Measurements from ENCODE around the gene NUP88. TPM values are rescaled to one million over a fixed set of nuclear protein-coding genes. Genes with fewer than 3 reads are reported as not detected.
A peak's percentile ranks its signal among the peaks of the same experiment; 100 is the strongest.
"Not testable (repeated sequence)": the region's sequence is repeated elsewhere in the genome, so short reads cannot be mapped to it uniquely, and the experiment has no call there.

NUP88 gene
- 72.1 and 94.2 TPM in 2 replicates for total RNA-seq (2014; rRNA removed; shearing (Covaris generic); ENCODE audit: low replicate concordance)

DNA sequence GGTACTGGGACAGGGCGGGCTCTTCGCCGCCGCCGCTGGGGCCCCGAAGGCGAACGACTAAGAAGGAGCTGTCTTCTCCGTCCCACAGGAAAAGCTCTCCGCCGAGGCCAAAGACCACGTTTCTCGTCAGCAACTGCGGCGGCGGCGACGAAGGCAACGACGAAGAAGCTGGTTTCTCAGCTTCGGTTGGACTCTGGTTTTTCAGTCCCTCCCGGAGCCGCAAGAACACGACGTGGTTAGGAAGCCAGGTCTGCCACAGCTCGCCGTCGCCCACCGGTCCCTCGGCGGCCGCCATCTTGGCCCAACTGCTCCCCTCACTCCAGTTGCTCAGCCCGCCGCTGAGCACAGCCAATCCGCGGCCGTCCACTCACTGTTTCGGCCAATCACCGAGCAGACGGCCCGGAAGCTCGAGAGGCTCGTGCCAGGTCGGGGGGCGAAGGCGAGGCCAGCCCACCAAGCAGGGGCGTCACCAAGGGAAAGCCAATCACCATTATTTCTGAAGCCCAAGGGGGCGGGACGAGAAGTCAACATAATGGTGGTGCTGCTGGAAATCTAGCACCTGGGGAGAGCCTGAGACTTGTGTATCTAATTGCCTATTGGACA lies at the start of gene NUP88:
NUP88 (minus strand) TSS at position 307 of the 603 bp plus-strand sequence; CDS start at position 295, 12 bp downstream.
- peak; percentile 97 for DNase-seq (ENCODE audit: low read depth)
- in situ Hi-C loops (cut with HindIII; ENCODE audit: low pct_unique_long_range_greater_than_20kb, low sequenced_read_pairs) = no loop called here

DNA sequence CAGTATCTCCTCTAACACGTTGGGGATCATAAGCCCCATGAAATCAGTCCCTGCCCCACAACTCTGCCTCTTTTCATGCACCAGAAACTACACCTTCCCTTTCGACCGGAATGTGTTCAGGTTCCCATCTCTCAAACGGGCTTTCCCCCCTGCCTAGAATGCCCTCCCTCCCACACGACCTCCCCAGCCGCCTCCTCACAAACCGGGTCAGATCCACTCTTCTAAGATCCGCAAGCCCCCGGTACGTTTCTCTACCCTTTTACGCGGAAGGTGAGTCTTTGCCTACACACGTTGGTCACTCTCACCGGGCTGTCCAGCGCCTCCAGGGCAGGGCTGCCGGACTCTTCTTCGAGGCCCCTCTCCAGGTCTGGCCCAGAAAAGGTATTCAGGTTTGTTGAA lies 48.6 kb upstream of the NUP88 start:
- in situ Hi-C loops (cut with HindIII; ENCODE audit: low pct_unique_long_range_greater_than_20kb, low sequenced_read_pairs) = no loop called here

DNA sequence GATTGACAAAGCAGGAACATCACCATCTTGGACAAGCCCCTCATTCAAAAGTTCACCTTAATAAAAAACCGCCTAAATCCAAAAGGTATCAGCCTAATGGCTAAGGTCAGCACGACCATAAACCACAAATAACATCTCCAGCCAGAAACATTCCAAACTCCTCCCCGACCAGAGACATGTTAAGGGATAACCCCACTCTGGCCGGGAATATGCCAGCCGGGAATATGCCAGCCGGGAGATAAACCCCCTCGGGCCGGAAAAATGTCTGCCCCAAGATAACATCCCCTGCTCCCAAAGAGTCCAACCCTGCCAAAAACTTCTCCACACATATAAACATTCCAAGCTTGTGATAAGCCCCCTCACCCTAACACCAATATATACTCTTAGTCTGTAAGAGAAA lies 48.0 kb upstream of the NUP88 start:
- no peak for DNase-seq (ENCODE audit: low read depth)

More for the DNA sequence above, 48.6 kb upstream of the NUP88 start:
- no peak for DNase-seq (ENCODE audit: low read depth)

DNA sequence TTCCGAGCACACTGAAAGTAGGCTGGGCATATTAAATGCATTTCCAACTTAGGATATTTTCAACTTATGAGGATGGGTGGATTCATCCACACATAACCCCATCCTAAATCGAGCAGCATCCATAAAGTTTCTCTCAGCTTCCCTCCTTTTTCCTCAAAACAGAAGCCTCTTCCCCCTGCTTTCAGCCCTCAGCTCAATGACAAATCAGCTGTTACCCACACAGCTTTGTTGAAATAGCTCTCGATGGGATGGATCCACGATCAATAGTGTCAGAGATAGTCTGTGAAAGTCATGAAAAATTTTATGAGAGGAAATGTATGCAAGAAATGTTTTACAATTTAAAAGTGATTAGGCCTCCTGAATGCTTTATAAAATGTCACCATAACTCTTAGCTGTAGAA lies 46.8 kb upstream of the NUP88 start:
- in situ Hi-C loops (cut with HindIII; ENCODE audit: low pct_unique_long_range_greater_than_20kb, low sequenced_read_pairs) = no loop called here

More for the DNA sequence above, 48.0 kb upstream of the NUP88 start:
- in situ Hi-C loops (cut with HindIII; ENCODE audit: low pct_unique_long_range_greater_than_20kb, low sequenced_read_pairs) = no loop called here

DNA sequence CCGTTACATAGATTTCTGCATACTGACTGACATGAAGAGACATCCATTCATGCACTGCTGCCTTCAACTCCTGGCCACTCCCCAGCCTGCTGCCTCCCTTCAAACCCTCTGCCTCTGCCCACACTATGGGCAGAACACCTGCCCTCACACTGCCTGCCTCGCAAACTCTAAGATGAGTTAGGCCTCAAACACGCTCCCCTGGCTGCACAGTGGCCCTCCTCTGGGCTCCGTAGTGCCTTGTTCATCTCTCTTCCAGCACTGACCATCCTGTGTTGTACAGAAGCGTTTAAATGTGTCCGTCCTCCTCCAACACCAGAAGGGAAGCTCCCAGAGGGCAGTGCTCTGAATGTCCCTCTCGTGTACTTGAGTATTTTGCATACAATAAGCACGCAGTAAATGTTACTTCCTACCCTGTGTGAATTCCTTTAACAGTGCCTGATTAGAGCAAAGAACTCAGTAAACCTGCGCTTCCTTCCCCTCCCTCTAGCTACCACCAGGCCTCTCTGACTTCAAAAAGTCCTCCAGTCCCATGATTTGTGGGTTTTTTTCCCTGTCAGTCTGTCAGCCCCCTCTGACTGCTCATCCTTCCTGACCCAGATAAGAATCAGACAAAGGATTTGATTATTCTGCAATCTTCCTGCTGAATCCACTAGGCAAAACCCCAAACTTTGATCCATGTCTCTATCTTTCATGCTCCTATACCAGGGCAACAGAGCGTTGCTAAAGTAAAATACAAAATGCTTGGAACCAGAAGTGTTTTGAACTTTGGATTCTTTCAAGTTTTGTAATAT lies 45.5 kb upstream of the NUP88 start:
- DNase-seq (ENCODE audit: low read depth) = no peak
- in situ Hi-C loops (cut with HindIII; ENCODE audit: low pct_unique_long_range_greater_than_20kb, low sequenced_read_pairs) = no loop called here

More for the DNA sequence above, 46.8 kb upstream of the NUP88 start:
- no peak for DNase-seq (ENCODE audit: low read depth)

DNA sequence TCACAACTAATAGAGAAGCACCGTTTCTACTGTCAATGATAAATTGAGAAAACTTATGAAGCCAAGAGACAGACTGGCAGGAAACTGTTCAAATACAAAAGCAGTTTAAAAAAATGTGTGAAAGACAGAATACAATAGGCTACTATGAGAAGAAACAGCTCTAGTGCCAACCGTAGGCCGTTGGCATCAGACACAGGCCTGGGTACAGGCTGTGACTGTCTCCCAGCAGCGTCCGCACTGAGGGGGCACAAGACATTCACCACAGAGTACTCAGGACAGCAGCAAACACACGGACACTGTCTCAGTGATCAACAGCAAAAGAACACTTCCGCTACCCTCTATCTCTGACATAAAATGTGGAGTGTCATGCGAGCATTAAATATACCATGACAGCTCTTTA lies 27.3 kb upstream of the NUP88 start:
- in situ Hi-C loops (cut with HindIII; ENCODE audit: low pct_unique_long_range_greater_than_20kb, low sequenced_read_pairs) = no loop called here
- DNase-seq (ENCODE audit: low read depth) = no peak

DNA sequence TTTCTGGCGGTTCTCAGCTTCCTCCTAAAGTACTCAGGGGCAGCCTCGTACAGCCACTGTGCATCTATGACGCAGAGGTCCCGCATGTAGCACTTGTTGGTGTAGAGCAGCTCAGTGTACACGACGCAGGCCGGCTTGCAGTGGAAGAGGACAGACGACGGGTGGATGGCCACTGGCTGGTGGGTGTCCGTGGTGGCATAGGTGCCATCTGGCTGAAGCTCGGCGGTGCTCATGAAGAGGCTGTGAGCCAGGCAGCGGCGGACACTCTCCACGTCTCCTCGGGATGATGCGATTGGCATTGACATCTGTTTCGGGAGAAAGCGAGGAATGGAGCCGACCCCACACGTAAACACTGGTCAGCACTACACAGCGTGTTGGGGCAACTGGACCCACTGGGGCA lies 24.7 kb upstream of the NUP88 start:
- no peak for DNase-seq (ENCODE audit: low read depth)
- in situ Hi-C loops (cut with HindIII; ENCODE audit: low pct_unique_long_range_greater_than_20kb, low sequenced_read_pairs) = no loop called here

DNA sequence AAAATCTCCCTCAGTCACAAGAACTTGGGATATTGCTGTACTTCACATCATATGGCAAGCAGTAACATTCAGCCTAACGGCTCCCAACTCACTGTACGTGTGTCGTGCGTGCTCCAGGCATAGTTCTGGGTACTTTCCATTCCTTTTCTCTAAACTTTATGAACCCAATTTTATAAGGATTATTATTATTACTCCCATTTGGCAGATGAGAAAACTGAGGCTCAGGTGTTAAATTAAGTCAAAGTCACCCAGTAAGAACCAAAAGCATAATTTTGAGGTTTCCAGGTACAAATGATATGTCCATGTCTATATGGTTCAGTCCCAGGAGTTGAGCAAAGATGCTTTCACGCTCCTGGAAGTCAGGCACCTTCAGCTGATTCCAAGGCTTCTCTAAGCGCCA lies 24.3 kb upstream of the NUP88 start:
- DNase-seq (ENCODE audit: low read depth) = no peak
- in situ Hi-C loops (cut with HindIII; ENCODE audit: low pct_unique_long_range_greater_than_20kb, low sequenced_read_pairs) = no loop called here

DNA sequence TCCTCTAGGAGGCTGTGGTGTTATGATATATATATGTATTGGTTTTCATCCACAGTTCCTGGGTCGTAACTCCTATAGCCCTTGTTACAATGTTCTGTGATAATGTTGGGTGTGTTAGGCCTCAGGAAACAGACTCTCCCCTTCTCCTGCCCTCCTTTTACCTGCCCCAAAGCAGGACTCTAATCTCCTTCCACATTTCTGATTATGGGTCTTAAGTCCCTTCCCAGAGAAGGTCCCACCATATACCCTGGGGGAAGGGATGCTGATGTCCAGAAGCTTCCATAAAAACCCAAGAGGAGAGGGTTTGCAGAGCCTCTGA lies 19.9 kb upstream of the NUP88 start:
- no peak for DNase-seq (ENCODE audit: low read depth)
- in situ Hi-C loops (cut with HindIII; ENCODE audit: low pct_unique_long_range_greater_than_20kb, low sequenced_read_pairs) = no loop called here

DNA sequence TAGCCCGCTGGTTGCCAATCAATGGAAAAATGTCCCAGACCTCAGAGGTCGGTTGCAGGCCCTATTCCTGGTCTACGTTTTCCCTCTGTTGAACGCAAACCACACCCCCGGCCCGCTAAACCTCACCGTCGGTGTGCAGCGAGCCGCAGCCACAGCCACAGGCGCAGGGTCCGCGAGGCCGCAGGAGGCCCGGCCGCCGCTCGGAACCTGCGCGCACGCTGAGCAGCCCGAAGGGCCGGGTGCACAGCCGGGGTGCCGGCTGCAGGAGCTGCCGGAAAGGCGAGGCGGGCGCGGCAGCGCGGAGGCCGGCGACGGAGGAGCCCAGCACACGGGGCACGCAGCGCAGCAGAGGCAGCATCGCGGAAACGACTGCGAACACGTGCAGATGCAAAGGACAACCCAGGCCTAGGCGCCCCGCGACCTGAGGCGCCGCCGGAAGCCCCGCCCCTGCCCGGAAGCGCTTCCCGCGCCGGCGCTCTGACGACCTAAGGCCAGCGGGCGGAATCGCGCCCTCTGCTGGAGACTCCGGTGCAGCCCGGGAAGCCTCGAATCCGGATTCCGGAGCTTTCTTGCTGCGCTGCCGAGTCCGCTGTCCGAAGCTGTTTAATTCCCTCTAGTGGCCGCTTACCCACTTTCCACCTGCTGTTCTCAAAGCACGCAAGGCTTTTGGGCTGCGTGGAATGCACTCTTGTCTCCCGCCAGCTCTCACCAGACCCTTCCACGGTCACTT lies 19.4 kb upstream of the NUP88 start, which contains the start of gene C1QBP:
C1QBP (minus strand) TSS at position 440 of the 730 bp plus-strand sequence; CDS start at position 358, 82 bp downstream.
- DNase-seq (ENCODE audit: low read depth) = peak; percentile 80
- in situ Hi-C loops (cut with HindIII; ENCODE audit: low pct_unique_long_range_greater_than_20kb, low sequenced_read_pairs) = no loop called here

DNA sequence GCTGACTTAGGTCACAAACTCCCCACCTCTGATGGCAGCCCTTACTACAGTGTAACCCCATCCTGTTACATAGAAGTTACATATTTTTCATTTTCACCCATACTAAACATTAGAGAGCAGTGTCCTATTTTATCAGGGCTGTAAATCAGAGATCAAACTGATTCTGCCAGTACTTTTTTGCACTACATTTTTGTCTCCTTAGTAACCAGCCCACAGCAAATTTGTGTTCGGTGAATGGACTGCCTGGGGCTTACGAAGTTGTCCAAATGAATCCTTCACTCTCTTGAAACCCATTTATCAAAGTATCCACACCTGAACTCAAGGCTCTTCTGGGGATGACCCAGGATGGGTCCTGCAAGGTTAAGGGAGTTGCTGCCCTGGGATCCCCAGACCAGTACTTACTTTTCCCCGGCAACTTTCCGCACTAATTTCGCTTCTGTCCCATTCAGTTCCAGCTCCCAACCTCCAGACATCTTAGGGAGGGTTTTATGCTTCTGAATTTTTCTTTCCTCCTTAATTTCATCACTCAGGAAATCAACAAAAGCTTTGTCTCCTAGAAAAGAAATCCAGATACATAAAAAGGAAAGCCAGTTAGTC lies 18.4 kb upstream of the NUP88 start:
- in situ Hi-C loops (cut with HindIII; ENCODE audit: low pct_unique_long_range_greater_than_20kb, low sequenced_read_pairs) = no loop called here
- DNase-seq (ENCODE audit: low read depth) = no peak

DNA sequence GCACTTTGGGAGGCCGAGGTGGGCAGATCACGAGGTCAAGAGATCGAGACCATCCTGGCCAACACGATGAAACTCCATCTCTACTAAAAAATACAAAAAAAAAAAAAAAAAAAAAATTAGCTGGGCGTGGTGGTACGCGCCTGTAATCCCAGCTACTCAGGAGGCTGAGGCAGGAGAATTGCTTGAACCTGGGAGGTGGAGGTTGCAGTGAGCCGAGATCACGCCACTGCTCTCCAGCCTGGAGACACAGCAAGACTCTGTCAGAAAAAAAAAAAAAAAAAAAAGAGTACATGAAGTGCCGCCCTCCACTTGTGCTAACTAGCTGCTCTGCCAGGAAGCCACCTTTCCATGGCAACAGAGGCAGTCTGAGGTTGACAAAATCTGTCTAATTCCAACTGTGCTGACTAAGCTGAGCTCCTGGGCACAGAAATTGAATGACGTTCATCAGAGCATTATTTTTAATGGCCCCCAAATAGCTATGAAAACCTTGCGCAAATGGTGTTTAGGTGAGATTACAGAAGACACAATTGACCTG lies 16.4 kb upstream of the NUP88 start:
- in situ Hi-C loops (cut with HindIII; ENCODE audit: low pct_unique_long_range_greater_than_20kb, low sequenced_read_pairs); DNase-seq (ENCODE audit: low read depth): not testable (repeated sequence)

DNA sequence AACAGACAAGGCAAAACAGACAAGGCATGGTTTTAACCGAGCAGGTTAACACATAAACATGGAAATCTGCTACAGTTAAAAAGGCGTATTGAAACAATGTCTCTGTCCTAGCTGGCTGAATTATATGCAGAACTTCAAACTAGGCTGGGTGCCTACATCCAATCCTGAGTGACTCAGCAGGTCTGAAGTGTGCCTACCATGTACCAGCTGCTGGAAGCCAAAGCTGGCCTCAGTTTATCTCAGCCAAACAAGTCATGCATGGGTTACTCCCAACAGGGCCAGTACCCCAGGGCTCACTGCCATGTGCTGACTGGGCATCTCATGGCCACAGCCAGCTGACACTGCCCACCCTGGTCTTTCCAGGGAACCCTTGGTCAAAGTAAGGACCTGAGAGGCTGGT lies 15.5 kb upstream of the NUP88 start:
- DNase-seq (ENCODE audit: low read depth) = no peak
- in situ Hi-C loops (cut with HindIII; ENCODE audit: low pct_unique_long_range_greater_than_20kb, low sequenced_read_pairs) = no loop called here

DNA sequence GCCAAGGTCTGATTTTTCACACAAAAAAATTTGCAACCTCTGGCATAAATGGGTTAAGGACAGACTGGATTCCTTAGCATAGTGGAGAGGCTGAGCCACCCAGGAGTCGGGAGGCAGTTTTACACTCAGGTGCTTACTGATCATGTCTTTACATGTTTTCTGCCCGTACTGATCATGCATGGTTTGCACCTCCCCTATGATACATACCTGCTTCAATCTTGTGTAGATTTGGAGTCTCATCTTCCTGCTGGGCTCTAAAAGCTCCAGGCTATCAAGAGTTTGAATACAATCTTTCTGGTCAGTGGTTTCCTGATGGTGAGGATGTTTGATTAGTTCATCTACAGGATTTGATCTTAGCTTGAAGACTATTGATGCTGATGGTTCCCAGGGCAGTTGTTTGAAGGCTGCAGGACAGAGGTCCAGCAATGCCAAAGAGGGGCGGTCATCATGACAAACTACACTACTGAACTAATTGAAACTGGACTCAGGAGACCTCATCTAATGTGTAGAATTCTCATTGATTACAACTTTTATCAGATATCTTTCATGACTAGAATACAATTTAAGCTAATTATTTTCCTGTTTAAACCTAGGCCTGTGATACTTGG lies 12.6 kb upstream of the NUP88 start:
- DNase-seq (ENCODE audit: low read depth) = no peak
- in situ Hi-C loops (cut with HindIII; ENCODE audit: low pct_unique_long_range_greater_than_20kb, low sequenced_read_pairs) = no loop called here

DNA sequence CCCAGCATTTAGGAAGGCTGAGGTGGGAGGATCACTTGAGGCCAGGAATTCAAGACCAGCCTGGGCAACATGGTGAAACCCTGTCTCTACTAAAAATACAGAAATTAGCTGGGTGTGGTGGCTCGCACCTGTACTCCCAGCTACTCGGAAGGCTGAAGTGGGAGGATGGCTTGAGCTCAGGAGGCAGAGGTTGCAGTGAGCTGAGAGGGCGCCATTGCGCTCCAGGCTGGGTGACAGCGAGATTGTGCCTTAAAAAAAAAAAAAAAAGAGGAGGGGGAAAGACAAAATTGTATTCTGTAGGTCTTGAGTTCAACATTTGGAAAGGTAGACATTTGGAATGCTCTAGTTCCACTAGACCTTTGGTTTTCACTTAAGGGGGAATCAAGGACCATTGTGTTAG lies 11.8 kb upstream of the NUP88 start:
- DNase-seq (ENCODE audit: low read depth); in situ Hi-C loops (cut with HindIII; ENCODE audit: low pct_unique_long_range_greater_than_20kb, low sequenced_read_pairs): not testable (repeated sequence)

DNA sequence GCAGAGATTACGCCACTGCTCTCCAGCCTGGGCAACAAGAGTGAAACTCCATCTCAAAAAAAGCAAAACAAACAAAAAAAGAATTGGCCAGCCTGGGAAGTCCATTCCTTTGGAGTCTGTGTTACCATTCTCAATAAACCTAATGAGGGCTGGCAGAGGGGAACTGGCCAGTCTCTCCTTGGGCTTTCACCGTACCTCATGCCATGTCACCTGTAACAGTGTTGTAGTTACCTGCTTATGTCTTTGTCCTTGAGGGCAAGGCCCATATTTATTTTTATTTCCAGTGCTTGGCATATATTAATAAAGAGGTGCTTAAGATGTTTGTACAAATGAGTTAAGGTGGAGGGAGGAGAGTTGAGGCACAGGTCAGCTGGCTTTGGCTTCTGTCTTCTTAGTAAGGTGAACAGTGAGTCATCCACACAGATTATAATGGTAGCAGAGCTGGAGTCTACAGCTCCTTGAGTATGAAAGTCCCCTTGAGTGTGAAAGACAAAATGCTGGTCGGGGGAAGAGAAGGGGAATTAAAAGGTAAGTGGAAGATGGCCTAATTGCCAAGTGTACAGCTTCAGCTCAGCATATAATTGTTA lies 11.0 kb upstream of the NUP88 start:
- in situ Hi-C loops (cut with HindIII; ENCODE audit: low pct_unique_long_range_greater_than_20kb, low sequenced_read_pairs) = no loop called here
- DNase-seq (ENCODE audit: low read depth) = no peak

DNA sequence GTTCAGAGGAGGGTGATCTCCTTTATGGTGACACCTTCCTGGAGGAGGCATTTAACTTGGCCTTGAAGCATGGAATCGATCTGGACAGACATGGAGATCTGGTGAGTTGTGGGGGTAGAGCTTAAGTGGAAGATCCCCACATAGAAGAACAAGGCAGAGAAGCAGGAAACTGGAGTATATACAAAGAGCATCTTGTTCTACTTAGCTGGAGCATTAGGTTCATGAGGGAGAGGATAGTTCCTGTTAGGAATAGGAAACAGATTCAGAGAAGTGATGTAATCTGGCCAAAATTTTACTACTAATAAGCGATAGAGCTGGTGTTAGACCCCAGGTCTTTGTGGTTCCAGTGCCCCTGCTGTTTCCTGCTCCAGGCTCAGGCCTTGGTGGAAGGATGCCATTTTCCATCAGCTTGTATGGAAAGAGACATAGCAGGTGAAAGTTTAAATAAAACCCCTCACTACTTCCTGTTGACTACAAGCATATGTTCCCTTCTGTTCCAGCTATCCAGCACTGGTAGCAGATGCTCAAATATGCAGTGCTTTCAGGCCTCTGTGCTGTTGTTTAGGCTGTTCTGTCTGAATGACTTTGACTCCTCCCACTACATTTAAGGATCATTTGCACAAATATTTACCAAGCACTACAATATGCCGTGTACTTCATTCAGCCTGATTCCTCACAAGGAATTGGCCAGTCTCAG lies 9.9 kb upstream of the NUP88 start:
- no peak for DNase-seq (ENCODE audit: low read depth)

More for the DNA sequence above, 9.9 kb upstream of the NUP88 start:
- in situ Hi-C loops (cut with HindIII; ENCODE audit: low pct_unique_long_range_greater_than_20kb, low sequenced_read_pairs) = no loop called here
